Stomach (tissue), 9 donors: Measurements from ENCODE around the gene VPS13D. TPM values are rescaled to one million over a fixed set of nuclear protein-coding genes. Genes with fewer than 3 reads are reported as not detected.
"Not testable (repeated sequence)": the region's sequence is repeated elsewhere in the genome, so short reads cannot be mapped to it uniquely, and the experiment has no call there.

ENCODE experiments used
- DNase-seq, 2 donors: peaks; one replicate each; pipeline versions ENCODE4 v3.0.0 to v3.0.0-alpha.2; 2013 to 2019
- H3K27ac ChIP-seq, 5 donors: fragments of 200-600 bp in 4 of 5; sonication (generic) in 4 of 5; one replicate each; pipeline ENCODE4 v1.5.1; 2013 to 2019; ENCODE audit warnings: mild to moderate bottlenecking in 1 of 5, moderate library complexity in 1 of 5
- H3K27me3 ChIP-seq, 3 donors: fragments of 200-600 bp; sonication (generic); one replicate each; pipeline ENCODE4 v1.5.1; 2017 to 2019; ENCODE audit warnings: mixed run types in 1 of 3
- H3K36me3 ChIP-seq, 4 donors: fragments of 200-600 bp; sonication (generic); 1 replicate in 3 of 4; 2 replicates in 1 of 4; pipeline ENCODE4 v1.5.1; 2016 to 2019
- H3K4me1 ChIP-seq, 4 donors: fragments of 200-600 bp; sonication (generic); one replicate each; pipeline ENCODE4 v1.5.1; 2016 to 2019
- H3K4me3 ChIP-seq, 4 donors: fragments of 200-600 bp; sonication (generic) in 3 of 4; one replicate each; pipeline ENCODE4 v1.5.1; 2016 to 2019; ENCODE audit warnings: mild to moderate bottlenecking in 1 of 4
- H3K9me3 ChIP-seq, 4 donors: fragments of 200-600 bp; sonication (generic); one replicate each; pipeline ENCODE4 v1.5.1; 2016 to 2019
- CTCF ChIP-seq, 7 experiments: fragments of 450-650 bp in 4 of 7; fragments of 200-600 bp in 3 of 7; sonication (generic) in 3 of 7; IDR thresholded peaks; one replicate each; pipeline ENCODE4 v1.5.1; 2016 to 2019; ENCODE audit warnings: antibody characterized with exemption in 7 of 7, control low read depth in 2 of 7, mild to moderate bottlenecking in 1 of 7
- EP300 ChIP-seq: sonication (generic); formaldehyde crosslinking; IDR thresholded peaks from one replicate; pipeline ENCODE4 v1.6.1; 2017; ENCODE audit warnings: antibody characterized with exemption
- POLR2A ChIP-seq, 4 donors: fragments of 450-650 bp; IDR thresholded peaks; one replicate each; pipeline ENCODE4 v1.6.1; 2016; ENCODE audit warnings: antibody characterized with exemption in 4 of 4, control low read depth in 2 of 4, mild to moderate bottlenecking in 1 of 4, moderate library complexity in 1 of 4
- POLR2AphosphoS5 ChIP-seq, 3 donors: sonication (generic); formaldehyde crosslinking; IDR thresholded peaks; one replicate each; pipeline ENCODE4 v1.6.1; 2016; ENCODE audit warnings: antibody characterized with exemption in 3 of 3
- WGBS, 5 donors: extraction: QIAGEN DNeasy Blood & Tissue Kit in 3 of 5; methylation state at CpG; one replicate each; pipeline versions ENCODE4 v1.1.5 to v1.1.7; 2013 to 2018; 5-methylcytosine and 5-hydroxymethylcytosine counted together
- intact Hi-C: fragments of 100-400 bp; cut with DNase I; formaldehyde crosslinking; loops from one replicate; pipeline ENCODE4 v1.15.1; 2023; ENCODE audit warnings: low total_unique reads
- polyA plus RNA-seq, 3 donors: library from polyadenylated mRNA; stranded (reverse); fragments of 200-250 nt; gene quantifications; one replicate each; pipeline ENCODE4 v1.2.3, GENCODE V29; 2013
- total RNA-seq, 5 donors: library from RNA; depleted of rRNA; stranded (reverse); fragments of >200 nt; gene quantifications; one replicate each; pipeline versions ENCODE4 v1.1.0 to v1.2.3, GENCODE V29; 2014 to 2016
- donor health status: healthy with polysubstance abuse.
- donor health status: Bipolar disorder and iron deficiency.
- donor health status: healthy.

VPS13D gene
- total and polyA plus RNA-seq, 8 donors = 6.7 to 106 (median 66.5) TPM

- peaks cover 0 to 4% (median 0%) of the 10 kb centered on the region in 4 donors for H3K36me3 ChIP-seq
- H3K27ac ChIP-seq = peak overlapping the region in 1 of 5 donors; percentile 80
- DNase-seq = no peak
- H3K4me1 ChIP-seq = peaks cover 27 to 63% (median 45%) of the 10 kb centered on the region in 4 donors
- no peaks in the 10 kb centered on the region for H3K9me3 ChIP-seq
- TF ChIP-seq CTCF (IDR thresholded peaks at IDR 0.05) = no peak
- TF ChIP-seq EP300 = no peak
- TF ChIP-seq POLR2A (IDR thresholded peaks at IDR 0.05) = no peak
- TF ChIP-seq POLR2AphosphoS5 (IDR thresholded peaks at IDR 0.05) = no peak
- no peaks in the 10 kb centered on the region for H3K27me3 ChIP-seq
- no peak overlapping the region for H3K4me3 ChIP-seq
- WGBS, 5 donors = 94 to 98% (median 97%) methylated on average over 5 of the region's 5 CpGs
- intact Hi-C loops = no loop called here
Measured at GRCh38 chr1:12466816-12467215, 237.0 kb downstream of the VPS13D start.

GRCh38 chr1:12467570-12468286 is 237.9 kb downstream of the VPS13D start:
- no peak for TF ChIP-seq EP300
- TF ChIP-seq POLR2AphosphoS5 (IDR thresholded peaks at IDR 0.05) = no peak
- no peak for TF ChIP-seq POLR2A (IDR thresholded peaks at IDR 0.05)
- peaks cover 18 to 58% (median 40%) of the 10 kb centered on the region in 4 donors for H3K4me1 ChIP-seq
- intact Hi-C loops = no loop called here
- H3K36me3 ChIP-seq = peaks cover 0 to 4% (median 0%) of the 10 kb centered on the region in 4 donors
- DNase-seq = no peak
- H3K27ac ChIP-seq = no peak overlapping the region
- no peaks in the 10 kb centered on the region for H3K27me3 ChIP-seq
- H3K4me3 ChIP-seq = no peak overlapping the region
- H3K9me3 ChIP-seq = no peaks in the 10 kb centered on the region
- WGBS, 5 donors = 90 to 94% (median 94%) methylated on average over 6 of the region's 6 CpGs

GRCh38 chr1:12468323-12468722 is 238.5 kb downstream of the VPS13D start:
- 85 to 94% (median 90%) methylated on average over 2 of the region's 2 CpGs for WGBS, 5 donors
- H3K27ac ChIP-seq = no peak overlapping the region
- H3K36me3 ChIP-seq = peaks cover 0 to 4% (median 0%) of the 10 kb centered on the region in 4 donors
- intact Hi-C loops = no loop called here
- H3K9me3 ChIP-seq = no peaks in the 10 kb centered on the region
- TF ChIP-seq CTCF (IDR thresholded peaks at IDR 0.05) (no peak), POLR2A (IDR thresholded peaks at IDR 0.05) (no peak), POLR2AphosphoS5 (IDR thresholded peaks at IDR 0.05) (no peak), EP300 (no peak)
- no peaks in the 10 kb centered on the region for H3K27me3 ChIP-seq
- peaks cover 12 to 58% (median 38%) of the 10 kb centered on the region in 4 donors for H3K4me1 ChIP-seq
- DNase-seq = no peak
- no peak overlapping the region for H3K4me3 ChIP-seq

GRCh38 chr1:12469493-12469892 is 239.7 kb downstream of the VPS13D start:
- Histone ChIP-seq H3K27ac (no peak overlapping the region), H3K4me1 (peaks cover 7 to 58% (median 38%) of the 10 kb centered on the region in 4 donors), H3K27me3 (no peaks in the 10 kb centered on the region), H3K36me3 (peaks cover 0 to 4% (median 0%) of the 10 kb centered on the region in 4 donors), H3K4me3 (no peak overlapping the region), H3K9me3 (no peaks in the 10 kb centered on the region)
- DNase-seq = peak in 1 of 2 donors; percentile 67
- TF ChIP-seq POLR2AphosphoS5 (IDR thresholded peaks at IDR 0.05) (no peak), POLR2A (IDR thresholded peaks at IDR 0.05) (no peak), CTCF (IDR thresholded peaks at IDR 0.05) (no peak), EP300 (no peak)
- WGBS, 5 donors = 30 to 56% (median 42%) methylated on average over 6 of the region's 6 CpGs
- intact Hi-C loops = no loop called here

- Histone ChIP-seq H3K4me1 (peaks cover 6 to 58% (median 38%) of the 10 kb centered on the region in 4 donors), H3K27me3 (no peaks in the 10 kb centered on the region), H3K27ac (no peak overlapping the region), H3K4me3 (no peak overlapping the region), H3K9me3 (no peaks in the 10 kb centered on the region), H3K36me3 (peaks cover 0 to 4% (median 0%) of the 10 kb centered on the region in 4 donors)
- no peak for DNase-seq
- WGBS, 5 donors = 41 to 58% (median 55%) methylated on average over 4 of the region's 4 CpGs
- TF ChIP-seq POLR2AphosphoS5 (IDR thresholded peaks at IDR 0.05) = no peak
- intact Hi-C loops = no loop called here
Measured at GRCh38 chr1:12469990-12470389, 240.2 kb downstream of the VPS13D start.

GRCh38 chr1:12470916-12471315 is 241.1 kb downstream of the VPS13D start:
- not testable (repeated sequence) for DNase-seq

More at GRCh38 chr1:12470916-12471315, 241.1 kb downstream of the VPS13D start:
- H3K9me3 ChIP-seq, intact Hi-C loops, H3K36me3 ChIP-seq, H3K4me3 ChIP-seq, H3K27me3 ChIP-seq: not testable (repeated sequence)
- WGBS, 5 donors = 95 to 100% (median 97%) methylated on average over 3 of the region's 3 CpGs
- Histone ChIP-seq H3K27ac (peak overlapping the region in 1 of 5 donors; percentile 3), H3K4me1 (peaks cover 14 to 61% (median 41%) of the 10 kb centered on the region in 4 donors)
